Measurements from ENCODE around the gene CDH7.

CDH7 gene

GRCh38 chr18:65752625-65753325, 2.0 kb downstream of the CDH7 start:
- Histone ChIP-seq H3K9me2 (replicated peaks; ENCODE audit: control insufficient read depth, low read length) (no peaks in the 10 kb centered on the region), H3K27me3 (ENCODE audit: control insufficient read depth, low read length) (no peaks in the 10 kb centered on the region), H3K9me3 (ENCODE audit: control insufficient read depth, insufficient read depth, low read length) (peaks cover 3% of the 10 kb centered on the region; the same call in 1 of the 2 replicates), H3K36me3 (ENCODE audit: control insufficient read depth, low read length) (no peaks in the 10 kb centered on the region), H3K4me1 (ENCODE audit: control insufficient read depth, low read length) (no peaks in the 10 kb centered on the region), H3K4me3 (ENCODE audit: low read length) (no peak overlapping the region), H3F3A (ENCODE audit: control insufficient read depth, insufficient read depth) (no peaks in the 10 kb centered on the region), H3K4me2 (ENCODE audit: low read length) (no peak overlapping the region), H3K27ac (ENCODE audit: low read depth, low read length) (no peak overlapping the region), H3K79me2 (ENCODE audit: control insufficient read depth, low read length) (no peaks in the 10 kb centered on the region), H4K20me1 (ENCODE audit: control insufficient read depth, insufficient read depth, low read depth, low read length) (no peaks in the 10 kb centered on the region)
- TF ChIP-seq CTCF (IDR thresholded peaks at IDR 0.05; ENCODE audit: low read depth, low read length, poor library complexity, severe bottlenecking) (no peak), EZH2phosphoT487 (IDR thresholded peaks at IDR 0.05; ENCODE audit: borderline replicate concordance, low read length) (no peak)

GRCh38 chr18:65753520-65753919, 2.7 kb downstream of the CDH7 start:
- no peaks in the 10 kb centered on the region for H3F3A ChIP-seq (ENCODE audit: control insufficient read depth, insufficient read depth)
- no peak overlapping the region for H3K4me3 ChIP-seq (ENCODE audit: low read length)
- no peaks in the 10 kb centered on the region for H3K4me1 ChIP-seq (ENCODE audit: control insufficient read depth, low read length)
- H3K27me3 ChIP-seq (ENCODE audit: control insufficient read depth, low read length), result no peaks in the 10 kb centered on the region
- H3K79me2 ChIP-seq (ENCODE audit: control insufficient read depth, low read length), result no peaks in the 10 kb centered on the region
- no peak overlapping the region for H3K27ac ChIP-seq (ENCODE audit: low read depth, low read length)
- H4K20me1 ChIP-seq (ENCODE audit: control insufficient read depth, insufficient read depth, low read depth, low read length), result no peaks in the 10 kb centered on the region
- TF ChIP-seq EZH2phosphoT487 (IDR thresholded peaks at IDR 0.05; ENCODE audit: borderline replicate concordance, low read length), result no peak
- peak; percentile 36 for TF ChIP-seq CTCF (IDR thresholded peaks at IDR 0.05; ENCODE audit: low read depth, low read length, poor library complexity, severe bottlenecking)
- H3K9me2 ChIP-seq (replicated peaks; ENCODE audit: control insufficient read depth, low read length), result no peaks in the 10 kb centered on the region
- H3K36me3 ChIP-seq (ENCODE audit: control insufficient read depth, low read length), result no peaks in the 10 kb centered on the region
- no peak overlapping the region for H3K4me2 ChIP-seq (ENCODE audit: low read length)
- peaks cover 3% of the 10 kb centered on the region; the same call in 1 of the 2 replicates for H3K9me3 ChIP-seq (ENCODE audit: control insufficient read depth, insufficient read depth, low read length)

- Histone ChIP-seq H3K27ac (ENCODE audit: low read depth, low read length) (no peak overlapping the region), H3K9me3 (ENCODE audit: control insufficient read depth, insufficient read depth, low read length) (peaks cover 3% of the 10 kb centered on the region; the same call in 1 of the 2 replicates), H3K4me3 (ENCODE audit: low read length) (no peak overlapping the region), H3K27me3 (ENCODE audit: control insufficient read depth, low read length) (no peaks in the 10 kb centered on the region), H4K20me1 (ENCODE audit: control insufficient read depth, insufficient read depth, low read depth, low read length) (no peaks in the 10 kb centered on the region), H3K79me2 (ENCODE audit: control insufficient read depth, low read length) (no peaks in the 10 kb centered on the region), H3F3A (ENCODE audit: control insufficient read depth, insufficient read depth) (no peaks in the 10 kb centered on the region), H3K9me2 (replicated peaks; ENCODE audit: control insufficient read depth, low read length) (no peaks in the 10 kb centered on the region), H3K36me3 (ENCODE audit: control insufficient read depth, low read length) (no peaks in the 10 kb centered on the region), H3K4me1 (ENCODE audit: control insufficient read depth, low read length) (no peaks in the 10 kb centered on the region), H3K4me2 (ENCODE audit: low read length) (no peak overlapping the region)
- TF ChIP-seq CTCF (IDR thresholded peaks at IDR 0.05; ENCODE audit: low read depth, low read length, poor library complexity, severe bottlenecking) (no peak), EZH2phosphoT487 (IDR thresholded peaks at IDR 0.05; ENCODE audit: borderline replicate concordance, low read length) (no peak)
Measured at GRCh38 chr18:65754121-65754520, 3.3 kb downstream of the CDH7 start.

Data from DOHH2 (cell line).